ENCODE measurements around the gene MED16.

MED16 gene

DNA sequence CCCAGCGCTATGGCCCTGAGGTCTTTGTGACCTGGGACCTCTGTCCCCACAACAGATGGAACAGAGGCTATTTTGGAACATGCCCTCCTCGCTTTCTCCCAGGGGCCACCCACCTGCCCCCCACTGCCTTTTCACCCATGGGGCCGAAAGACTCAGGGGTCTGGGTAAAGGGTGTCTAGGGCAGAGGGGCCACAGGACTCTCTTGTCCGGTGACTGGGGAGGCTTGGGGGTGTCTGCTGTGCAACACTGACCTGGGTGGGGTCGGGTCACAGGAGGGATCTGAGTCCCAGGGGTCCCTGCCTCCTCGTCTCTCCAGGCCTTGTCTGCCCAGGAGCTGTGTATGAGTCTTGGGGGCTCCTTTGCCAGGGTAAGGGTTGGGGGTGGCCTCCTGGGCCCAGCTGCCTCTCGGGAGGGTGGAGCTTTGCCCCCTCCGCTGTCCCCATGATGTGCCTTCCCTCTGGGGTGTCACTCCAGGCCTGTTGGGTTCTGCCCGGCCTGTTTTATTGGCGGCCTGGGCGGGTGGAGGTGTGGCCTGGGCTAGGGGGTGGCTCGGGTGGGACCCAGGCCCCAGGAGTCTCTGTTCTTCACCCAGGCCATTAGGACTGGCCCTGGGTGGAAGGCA, 34.9 kb upstream of the MED16 start:
- no peak for DNase-seq (ENCODE audit: low read depth)

DNA sequence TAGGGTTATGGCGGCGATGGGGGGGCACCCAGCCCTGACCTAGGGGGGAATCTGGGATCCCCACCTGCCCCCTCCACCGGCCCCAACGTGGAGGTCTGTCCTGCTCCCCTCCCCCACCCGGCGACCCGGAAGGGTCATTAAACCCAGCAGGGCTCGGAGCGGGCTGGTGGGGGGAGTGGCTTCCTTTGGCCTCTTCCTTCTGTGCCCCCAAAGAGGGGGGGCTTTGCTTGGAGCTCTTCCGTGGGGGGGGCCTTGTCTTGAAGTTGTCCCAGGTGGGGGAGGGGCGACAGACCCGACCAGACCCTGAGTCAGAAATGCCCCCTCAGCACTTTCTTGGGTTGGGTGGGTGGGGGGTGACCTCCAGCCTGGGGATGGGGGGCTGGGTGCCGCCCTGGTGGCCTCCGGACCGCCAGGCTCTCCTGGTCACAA, 34.4 kb upstream of the MED16 start:
- no peak for DNase-seq (ENCODE audit: low read depth)

DNA sequence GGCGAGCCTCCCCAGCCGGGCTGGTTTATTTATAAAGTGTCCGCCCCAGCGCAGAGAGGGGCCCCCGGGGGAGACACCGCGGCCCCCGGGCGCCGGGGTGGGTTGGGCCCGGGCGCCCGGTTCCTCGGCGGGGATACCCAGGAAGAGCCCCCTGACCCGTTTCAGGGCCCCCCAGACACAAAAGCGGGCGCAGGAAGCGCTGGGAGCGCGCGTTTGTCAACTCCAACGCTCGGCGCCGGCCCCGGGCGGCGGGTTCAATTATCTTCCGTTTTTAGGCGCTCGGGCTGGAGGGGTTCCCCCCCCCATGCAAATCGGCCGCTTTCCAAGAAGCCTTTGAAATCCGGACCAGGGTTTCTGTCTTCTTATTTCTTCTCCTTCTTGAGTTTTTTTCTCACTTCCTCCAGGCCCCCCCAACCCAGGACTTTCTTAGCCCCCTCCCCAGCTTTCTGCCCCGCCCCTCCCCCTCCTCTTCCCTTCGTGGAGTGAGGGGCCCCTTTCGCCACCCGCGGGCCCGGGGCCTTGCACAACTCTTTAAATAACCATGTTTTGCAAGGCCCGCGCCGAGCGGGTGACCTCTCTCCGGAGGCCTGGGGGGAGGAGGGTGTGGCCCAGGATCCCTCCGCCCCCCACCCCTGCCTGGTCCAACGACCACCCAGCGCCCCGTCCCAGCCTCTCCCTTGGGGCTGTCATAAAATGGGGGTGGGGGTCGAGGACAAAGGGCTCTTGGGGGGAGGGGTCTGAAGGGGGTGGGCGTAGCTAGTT, 33.8 kb upstream of the MED16 start:
- no peak for DNase-seq (ENCODE audit: low read depth)

DNA sequence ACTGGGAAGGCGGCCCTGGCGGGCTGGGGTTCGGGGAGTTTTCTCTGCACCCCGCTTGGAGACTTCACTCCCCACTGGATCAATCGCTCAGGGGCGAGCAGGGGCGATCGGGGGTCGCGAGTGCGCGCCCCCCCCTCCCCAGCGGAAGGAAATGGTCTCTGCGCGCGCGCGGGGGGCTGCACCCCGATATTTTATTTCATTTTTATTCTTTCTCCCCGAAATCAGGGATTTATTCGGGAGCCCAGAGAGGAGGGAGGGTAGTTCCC, 33.3 kb upstream of the MED16 start:
- DNase-seq (ENCODE audit: low read depth): no peak

DNA sequence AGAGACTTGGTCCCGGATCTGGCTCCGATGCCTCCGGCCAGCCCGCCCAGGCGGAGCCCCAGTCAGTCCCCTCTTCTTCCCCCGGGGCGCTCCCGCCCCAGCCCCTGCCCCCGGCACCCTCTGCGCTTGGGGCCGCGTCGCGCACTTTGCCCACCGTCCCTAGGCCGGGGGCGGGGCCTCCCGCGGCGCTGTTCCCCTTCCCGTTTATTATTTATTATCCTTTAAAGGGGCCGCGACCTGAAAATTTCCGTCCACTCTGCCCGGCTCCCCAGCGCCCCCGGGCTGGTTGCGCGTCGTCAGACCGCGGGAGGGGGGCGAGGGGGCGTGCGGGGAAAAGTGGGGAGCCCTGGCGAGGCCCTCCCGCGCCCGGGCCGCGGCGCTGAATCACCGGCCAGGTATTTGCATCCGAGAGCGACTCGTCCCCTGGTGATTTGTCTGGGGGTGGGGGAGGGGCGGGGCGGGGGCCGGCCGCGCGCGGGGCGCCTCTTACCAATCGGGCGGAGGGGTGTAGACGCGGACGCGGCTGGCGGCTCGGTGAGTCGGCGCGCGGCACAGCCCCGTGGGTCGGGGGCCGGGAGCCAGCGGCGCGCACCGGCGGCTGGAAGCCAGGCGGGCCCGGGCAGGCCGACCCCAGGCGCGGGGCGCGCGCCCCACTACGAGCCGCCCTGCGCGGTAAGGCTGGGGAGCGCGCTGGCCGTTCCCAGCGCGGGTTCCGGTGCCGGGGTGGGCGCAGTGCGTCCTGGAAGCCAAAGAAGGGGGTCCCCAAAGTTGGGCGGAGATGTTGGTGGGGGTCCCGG, 32.7 kb upstream of the MED16 start, which contains the start of gene ARID3A:
ARID3A (plus strand) TSS at position 510 of the 797 bp plus-strand sequence. CDS start 3,494 bp downstream, outside the sequence.
- no peak for DNase-seq (ENCODE audit: low read depth)

DNA sequence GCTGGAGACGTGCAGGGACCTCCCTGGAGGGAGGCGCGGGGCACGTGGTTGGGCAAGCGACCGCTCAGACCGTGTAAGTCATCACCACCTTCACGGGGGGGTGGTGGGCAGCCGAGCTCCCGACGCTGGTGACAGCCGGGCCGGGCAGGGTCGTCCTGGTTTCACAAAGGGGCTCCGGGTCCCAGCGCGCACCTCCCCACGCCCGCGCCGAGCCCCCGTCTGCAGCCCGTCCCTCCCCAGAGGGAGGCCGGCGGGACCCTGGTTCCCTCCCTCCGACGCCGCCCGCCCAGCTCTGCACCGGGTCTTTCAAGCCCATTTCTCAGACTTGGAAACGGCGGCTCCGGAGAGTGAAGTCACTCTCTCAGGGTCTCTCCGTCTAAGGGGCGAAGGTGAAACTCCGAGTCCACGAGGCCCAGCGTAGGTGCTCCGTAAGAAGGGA, 32.1 kb upstream of the MED16 start:
- no peak for DNase-seq (ENCODE audit: low read depth)

DNA sequence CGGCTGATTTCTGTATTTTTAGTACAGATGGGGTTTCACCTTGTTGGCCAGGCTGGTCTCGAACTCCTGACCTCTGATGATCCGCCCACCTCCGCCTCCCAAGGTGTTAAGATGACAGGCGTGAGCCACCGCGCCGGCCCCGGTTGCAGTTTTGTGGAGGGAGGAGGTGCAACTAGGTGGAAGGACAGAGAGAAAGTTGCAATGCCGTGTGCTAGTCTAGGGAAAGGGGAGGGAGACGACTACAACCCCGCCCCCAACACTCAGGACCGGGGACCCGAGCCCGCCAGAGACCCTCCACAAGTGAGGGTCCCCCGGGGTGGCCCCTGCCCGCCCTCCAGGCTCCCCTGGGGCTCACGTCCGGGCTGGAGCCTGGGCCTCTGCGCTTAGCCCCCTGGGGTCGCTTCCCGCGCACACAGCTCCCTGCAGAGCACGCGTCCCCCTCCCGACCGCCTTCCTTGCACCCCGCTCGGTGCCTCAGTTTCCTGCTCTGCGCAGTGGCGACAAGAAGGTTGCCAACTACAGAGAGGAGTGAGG, 31.6 kb upstream of the MED16 start:
- DNase-seq (ENCODE audit: low read depth): no peak

DNA sequence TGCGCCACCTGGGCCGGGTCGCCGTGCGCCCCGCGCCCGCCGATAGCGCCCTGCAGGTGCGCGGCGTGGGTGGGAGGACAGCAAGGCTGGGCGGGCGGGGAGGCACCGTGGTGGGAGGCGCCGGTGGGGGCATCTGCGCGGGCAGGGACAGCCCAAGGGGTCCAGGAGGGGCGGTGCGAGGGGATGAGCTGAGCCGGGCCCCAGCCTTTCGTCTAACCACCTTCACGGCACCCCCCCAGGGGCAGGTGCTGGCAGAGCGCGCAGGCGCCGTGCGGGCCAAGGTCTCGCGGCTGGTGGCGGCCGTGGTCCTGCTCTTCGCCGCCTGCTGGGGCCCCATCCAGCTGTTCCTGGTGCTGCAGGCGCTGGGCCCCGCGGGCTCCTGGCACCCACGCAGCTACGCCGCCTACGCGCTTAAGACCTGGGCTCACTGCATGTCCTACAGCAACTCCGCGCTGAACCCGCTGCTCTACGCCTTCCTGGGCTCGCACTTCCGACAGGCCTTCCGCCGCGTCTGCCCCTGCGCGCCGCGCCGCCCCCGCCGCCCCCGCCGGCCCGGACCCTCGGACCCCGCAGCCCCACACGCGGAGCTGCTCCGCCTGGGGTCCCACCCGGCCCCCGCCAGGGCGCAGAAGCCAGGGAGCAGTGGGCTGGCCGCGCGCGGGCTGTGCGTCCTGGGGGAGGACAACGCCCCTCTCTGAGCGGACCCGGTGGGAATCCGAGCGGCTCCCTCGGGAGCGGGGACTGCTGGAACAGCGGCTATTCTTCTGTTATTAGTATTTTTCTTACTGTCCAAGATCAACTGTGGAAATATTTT, 27.3 kb upstream of the MED16 start:
- no peak for DNase-seq (ENCODE audit: low read depth)

DNA sequence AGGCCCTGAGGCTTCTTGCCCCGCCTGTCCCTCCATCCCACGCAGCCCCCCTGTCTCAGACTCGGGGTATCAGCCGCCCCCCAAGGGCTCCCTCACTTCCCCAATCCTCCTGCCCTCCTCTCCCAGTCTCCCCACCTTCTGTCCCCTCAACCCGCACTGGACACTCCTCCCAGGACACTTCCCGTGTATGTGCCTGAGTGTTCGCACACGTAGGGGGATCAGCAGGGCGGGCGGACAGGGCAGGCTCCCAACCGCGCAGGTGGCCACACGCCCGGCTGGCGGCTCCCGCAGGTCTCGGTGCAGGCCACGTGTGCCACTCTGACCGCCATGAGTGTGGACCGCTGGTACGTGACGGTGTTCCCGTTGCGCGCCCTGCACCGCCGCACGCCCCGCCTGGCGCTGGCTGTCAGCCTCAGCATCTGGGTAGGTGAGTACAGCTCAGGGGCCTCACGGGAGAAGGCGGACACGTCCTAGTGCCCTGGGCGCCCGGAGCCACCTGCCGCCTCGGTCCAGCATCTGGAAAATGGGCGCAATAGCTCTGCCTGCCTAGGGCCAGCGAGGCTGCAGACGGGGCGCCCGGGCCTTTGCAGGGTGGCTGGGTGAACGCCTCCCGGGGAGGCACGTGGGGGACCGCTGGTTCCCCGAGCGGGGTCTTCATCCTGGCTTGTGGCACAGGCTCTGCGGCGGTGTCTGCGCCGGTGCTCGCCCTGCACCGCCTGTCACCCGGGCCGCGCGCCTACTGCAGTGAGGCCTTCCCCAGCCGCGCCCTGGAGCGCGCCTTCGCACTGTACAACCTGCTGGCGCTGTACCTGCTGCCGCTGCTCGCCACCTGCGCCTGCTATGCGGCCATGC, 26.4 kb upstream of the MED16 start:
- no peak for DNase-seq (ENCODE audit: low read depth)

DNA sequence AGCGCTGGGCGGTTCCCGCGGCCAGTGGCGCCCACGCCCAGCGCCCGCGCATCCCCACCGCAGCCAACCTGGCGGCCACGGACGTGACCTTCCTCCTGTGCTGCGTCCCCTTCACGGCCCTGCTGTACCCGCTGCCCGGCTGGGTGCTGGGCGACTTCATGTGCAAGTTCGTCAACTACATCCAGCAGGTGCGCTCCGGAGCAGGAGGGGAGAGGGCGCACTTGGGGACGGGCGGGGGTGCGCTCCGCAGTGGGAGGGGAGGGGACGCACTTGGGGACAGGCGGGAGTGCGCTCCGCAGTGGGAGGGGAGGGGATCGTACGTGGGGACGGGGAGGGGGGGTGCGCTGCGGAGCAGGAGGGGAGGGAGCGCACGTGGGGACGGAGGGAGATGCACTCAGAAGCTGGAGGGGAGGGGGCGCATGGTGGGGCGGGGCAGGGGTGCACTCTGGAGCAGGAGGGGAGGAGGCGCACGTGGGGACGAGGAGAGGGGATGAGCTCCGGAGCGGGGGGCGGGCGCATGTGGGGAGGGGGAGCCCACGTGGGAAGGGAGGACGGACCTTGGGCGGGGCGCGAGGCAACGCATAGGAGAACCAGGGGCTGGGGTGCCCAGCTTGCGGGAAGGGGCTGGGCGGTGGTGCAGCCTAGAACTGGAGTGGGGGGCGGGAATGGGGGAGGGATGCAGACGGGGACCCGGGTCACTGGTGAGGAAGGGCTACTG, 25.7 kb upstream of the MED16 start:
- no peak for DNase-seq (ENCODE audit: low read depth)

DNA sequence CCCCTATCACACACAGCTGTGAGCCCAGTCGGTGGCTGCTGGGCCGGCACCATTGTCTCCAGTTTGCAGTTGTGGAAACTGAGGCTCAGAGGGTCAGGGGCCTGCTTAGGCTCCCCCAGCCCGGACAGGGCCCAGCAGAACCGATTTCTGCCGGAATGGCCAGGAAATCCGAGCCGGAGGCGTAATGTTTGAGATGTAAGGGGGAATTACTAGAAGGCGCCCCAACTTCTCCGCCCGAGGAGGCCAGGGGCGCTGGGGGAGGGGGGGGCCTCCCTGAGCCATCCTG, 25.1 kb upstream of the MED16 start:
- DNase-seq (ENCODE audit: low read depth): no peak

DNA sequence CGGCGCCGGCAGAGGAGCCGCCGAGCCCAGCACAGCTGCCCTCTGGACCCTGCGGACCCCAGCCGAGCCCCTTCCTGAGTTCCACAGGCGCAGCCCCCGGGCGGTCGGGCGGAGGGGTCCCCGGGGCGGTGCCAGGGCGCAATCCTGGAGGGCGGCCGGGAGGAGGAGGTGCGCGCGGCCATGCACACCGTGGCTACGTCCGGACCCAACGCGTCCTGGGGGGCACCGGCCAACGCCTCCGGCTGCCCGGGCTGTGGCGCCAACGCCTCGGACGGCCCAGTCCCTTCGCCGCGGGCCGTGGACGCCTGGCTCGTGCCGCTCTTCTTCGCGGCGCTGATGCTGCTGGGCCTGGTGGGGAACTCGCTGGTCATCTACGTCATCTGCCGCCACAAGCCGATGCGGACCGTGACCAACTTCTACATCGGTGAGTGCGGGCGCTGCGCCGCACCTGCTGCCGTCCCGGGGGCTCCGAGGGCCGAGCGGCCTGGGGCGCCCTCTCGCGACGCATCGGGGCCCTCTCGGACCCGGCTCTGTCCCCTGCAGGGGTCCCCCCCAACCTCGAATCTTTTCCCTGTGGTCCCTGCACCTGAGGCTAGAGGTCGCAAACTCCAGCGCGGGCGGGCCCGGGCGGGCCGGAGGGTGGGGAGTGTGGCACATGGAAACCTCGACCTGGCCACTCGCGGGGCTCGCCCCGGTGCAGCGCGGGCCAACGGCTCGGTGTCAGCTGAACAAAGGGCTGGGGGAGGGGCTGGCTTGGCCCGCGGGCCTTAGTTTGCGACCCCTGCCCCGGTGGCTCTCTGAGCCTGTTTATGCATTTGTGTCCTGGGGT, 24.6 kb upstream of the MED16 start, which contains the start of gene KISS1R:
KISS1R (plus strand) TSS at position 11 of the 829 bp plus-strand sequence; CDS start at position 181, 170 bp downstream.
- no peak for DNase-seq (ENCODE audit: low read depth)

DNA sequence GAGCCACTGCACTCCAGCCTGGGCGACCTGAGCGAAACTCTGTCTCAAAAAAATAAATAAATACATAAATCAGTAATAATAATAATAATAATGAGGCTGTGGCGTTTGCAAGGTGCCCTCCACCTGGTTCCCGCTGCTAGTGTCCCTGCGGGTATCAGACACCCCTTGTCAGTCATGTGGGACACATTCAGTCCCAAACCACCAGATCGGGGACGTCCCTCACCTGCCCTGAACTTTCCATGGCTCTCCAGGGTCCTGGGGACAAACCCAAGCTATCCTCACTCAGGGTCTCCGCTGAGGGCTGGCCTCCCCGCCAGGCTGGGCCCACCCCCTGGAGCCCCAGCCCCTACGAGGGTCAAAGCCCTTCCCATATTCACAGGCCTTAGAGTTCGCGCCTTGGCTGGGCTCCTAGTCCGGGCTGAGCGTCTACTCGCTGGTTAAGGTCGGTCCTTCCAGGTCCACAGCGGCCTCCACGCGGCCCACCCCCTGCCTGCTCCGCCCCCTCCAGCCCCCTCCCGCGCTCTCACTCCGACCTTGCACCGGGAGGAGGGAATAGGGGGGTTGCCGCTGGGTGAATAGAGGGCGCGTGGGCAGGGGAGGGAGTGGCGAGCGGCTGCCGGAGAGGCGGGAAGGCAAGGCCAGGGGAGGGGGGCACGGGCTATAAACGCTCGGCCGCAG, 23.8 kb upstream of the MED16 start:
- DNase-seq (ENCODE audit: low read depth): no peak

DNA sequence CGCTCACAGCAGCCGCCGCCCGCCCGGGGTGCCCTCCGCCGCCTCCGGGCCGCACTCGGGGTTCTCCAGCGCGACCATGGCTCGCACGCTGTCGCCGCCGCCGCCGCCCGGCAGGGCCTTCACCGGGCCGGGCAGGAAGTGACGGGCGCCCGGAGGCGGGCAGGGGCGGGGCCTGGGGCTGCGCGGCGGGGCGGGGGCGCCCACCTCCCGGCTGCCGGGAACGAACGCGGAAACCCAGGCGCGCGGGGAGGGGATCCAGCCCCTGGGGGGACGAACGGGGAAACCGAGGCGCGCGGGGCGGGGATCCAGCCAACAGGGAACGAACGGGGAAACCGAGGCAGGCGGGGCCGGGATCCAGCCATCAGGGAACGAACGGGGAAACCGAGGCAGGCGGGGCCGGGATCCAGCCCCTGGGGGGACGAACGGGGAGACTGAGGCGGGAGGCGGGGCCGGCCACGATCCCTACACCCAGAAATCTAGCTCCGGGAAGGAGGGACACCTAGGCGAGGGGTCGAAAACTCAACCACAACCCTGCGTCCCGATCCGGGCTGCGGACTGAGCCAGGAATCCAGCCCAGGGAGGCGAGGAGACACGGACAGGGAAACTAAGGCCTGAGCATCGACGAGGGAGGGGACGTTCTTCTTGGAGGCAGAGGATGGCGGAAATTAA, 20.2 kb upstream of the MED16 start, which contains the start of gene R3HDM4:
R3HDM4 (minus strand) TSS at position 140 of the 669 bp plus-strand sequence; CDS start at position 78, 62 bp downstream.
- peak; percentile 70 for DNase-seq (ENCODE audit: low read depth)

DNA sequence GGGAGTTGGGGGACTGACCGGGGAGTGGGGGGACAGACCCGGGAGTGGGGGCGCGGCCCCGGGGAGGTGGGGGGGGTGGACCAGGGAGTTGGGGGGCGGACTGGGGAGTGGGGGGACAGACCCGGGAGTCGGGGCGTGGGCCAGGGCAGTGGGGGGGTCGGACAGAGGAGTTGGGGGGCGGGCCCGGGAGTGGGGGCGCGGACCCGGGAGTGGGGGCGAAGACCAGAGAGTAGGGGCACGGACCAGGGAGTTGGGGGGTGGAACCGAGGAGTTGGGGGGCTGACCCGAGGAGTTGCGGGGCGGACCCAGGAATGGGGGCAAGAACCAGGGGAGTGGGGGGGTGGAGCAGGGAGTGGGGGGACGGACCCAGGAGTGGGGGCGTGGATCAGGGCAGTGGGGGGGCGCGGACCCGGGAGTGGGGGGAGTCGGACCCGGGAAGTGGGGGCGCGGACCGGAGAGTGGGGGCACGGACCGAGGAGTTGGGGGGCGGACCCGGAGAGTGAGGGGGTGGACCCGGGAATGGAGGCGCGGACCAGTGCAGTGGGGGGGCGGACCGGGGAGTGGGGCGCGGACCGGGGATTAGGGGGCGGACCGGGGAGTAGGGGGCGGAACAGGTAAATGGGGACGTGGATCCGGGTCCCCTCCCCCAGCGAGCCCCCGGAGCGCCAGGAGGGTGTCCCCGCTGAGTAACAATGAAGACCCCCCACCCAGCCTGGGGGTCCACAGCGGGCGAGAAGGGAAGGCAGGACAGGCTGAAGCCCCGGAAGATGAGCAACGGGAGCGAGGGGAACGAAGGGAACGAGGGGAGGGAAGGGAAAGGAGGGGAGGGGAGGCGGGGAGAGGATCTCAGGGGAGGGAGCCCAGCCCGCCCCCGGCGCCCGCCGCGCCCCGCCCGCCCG, 19.4 kb upstream of the MED16 start:
- no peak for DNase-seq (ENCODE audit: low read depth)

DNA sequence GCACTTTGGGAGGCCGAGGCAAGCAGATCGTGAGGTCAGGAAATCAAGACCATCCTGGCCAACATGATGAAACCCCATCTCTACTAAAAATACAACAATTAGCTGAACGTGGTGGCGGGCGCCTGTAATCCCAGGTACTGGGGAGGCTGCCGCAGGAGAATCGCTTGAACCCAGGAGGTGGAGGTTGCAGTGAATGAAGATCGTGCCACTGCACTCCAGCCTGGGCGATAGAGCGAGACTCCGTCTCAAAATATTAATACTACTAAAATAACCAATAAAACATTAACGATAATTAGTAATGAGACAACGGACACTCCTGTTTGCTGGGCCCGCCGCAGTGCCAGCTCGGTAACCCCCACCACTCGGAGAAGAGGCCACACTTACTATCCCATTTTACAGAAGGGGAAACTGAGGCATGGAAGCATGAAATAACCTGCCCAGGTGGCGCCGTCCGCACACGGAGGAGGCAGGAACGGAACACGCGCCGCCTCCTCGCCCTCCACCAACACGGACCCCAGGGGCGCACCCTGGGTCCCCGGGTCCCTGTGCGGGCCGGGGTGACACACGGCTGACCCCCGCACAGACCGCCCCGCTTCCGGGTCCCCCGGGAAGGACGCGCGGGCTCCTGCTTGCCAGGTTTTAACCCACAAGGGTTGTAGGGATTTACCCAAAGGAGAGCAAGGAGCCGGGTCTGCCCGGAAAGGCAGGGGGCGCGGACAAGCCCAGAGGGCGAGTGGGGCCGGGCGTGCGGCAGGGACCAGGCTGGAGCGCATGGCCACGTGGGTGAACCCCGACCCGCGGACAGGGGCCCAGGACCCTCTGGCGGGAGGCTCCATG, 18.4 kb upstream of the MED16 start:
- no peak for DNase-seq (ENCODE audit: low read depth)

Measured in stimulated activated CD8-positive, alpha-beta memory T cell treated with anti-CD3 and anti-CD28 coated beads, Interleukin-15, amount 100 ng/mL, for 1 hour (primary cell).